Hematopoietic multipotent progenitor cell treated with erythropoietin and hydrocortisone succinate and interleukin-3 and kit ligand, for 4 days (in vitro differentiated cells): Measurements from ENCODE around the gene SIX2.
A peak's percentile ranks its signal among the peaks of the same experiment; 100 is the strongest.

Experiments
- DNase-seq: peaks from one replicate; pipeline ENCODE4 v3.0.0-alpha.2; 2015

SIX2 gene

DNA sequence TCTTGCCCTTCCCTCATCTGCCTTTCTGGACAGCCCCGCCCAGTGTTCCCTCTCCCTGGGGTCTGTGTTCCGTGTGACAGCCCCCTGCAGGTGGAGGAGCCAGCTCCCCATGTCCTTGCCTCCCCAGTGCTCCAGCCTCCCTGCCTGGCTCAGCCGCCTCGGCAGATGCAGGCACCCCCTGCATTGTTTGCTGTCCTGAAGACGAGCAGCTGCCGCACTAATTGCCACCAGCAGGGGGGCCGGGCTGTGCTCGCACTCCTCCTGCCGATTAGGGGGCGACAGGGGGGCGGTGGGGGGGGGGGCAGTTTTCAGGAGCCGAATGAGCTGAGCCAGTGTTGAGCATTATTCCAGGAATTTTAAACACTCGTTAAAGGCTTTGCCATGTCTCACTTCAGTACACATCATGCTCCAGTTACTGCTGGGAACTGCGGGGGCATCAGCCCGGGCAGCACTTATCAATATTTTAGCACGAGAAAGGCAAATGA, 44.5 kb downstream of the SIX2 start:
- no peak for DNase-seq

DNA sequence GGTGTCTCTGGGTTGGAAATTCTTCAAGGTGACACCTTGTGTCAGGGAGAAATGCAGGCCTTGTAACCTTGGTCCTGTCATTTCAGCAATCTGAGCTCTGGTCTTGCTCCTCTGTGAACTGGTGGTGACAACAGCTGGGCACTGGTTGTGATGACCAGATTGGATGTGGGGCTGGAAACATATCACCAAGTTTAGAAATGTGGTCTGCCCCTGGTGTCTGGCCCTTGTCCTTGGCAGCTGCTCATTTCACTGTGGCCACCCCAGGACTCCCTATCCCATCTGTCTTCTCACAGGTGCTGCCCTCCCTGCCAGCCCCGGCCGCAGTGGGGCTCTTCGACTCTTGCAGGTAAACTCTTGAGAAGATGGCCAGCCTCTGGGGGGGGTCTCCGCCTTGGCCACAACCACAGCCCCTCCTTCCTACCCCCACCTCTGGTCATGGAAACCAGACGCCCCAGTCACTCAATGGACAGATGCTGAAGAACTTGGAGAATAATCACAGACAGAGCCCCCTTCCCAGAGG, 47.0 kb downstream of the SIX2 start:
- DNase-seq: no peak

DNA sequence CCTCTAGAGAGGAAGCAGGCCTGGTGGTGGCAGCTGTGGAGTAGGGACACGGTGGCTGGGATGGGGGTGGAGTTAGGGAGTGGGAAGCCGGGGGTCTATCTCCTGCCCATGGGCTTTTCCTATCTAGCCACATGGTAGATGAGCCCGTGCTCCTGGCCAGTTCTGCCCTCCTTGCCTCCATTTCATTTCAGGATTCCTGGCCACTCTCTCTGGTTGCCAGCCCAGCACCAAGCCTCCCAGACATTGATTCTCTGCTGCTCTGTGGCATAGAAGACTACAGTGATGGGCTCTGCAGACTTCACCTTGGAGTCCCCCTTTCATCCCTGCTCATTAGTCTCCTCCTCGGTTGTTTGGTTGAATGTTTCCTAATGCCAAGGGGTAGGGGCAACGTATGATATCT, 48.4 kb downstream of the SIX2 start:
- DNase-seq: no peak

DNA sequence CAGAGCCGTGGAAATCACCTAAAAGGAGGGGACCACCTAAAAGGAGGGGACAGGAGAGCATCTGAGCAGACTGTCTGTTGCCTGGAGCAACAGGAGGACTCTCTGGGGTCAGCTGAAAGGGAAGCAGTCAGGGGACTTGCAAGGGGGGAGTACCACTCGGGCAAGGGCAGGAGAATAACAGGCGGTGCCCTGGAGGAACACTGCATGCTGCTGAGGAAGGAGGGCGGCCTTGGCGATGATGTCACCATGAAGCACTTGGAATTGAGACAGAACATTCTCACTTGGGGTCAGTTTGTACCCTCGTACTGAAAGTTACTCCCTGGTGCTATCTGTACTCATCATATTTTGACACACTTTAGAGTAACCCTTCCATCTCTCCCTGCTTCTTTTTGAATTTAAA, 49.4 kb downstream of the SIX2 start:
- no peak for DNase-seq

DNA sequence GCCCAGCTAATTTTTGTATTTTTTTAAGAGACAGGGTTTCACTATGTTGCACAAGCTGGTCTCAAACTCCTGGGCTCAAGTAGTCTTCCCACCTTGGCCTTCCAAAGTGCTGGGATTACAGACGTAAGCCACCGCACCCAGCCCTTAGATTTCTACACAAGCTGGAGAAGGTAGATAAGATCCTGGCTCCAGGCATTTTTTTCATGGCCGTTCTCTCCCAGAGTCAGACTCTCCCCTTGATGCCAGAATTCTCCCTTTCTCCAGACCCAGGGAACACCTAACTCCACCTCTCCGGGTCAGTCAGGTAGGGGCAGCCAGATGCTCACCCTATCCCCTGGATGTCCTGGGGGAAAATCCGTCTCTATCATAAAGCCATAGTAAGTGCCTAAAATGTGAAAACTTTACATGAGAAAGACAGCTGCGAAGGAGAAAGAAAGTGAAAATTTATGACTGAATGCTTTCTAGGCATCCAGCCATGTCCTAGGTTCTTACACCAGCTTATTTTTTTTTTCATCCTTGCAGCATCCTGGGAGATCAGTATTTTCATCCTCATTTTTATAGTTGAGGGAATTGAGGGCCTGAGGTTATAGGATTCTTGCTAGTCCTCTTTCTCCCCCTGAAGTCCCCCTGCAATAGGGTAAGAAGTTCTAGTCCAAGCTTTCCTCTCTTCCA, 51.5 kb downstream of the SIX2 start:
- no peak for DNase-seq

DNA sequence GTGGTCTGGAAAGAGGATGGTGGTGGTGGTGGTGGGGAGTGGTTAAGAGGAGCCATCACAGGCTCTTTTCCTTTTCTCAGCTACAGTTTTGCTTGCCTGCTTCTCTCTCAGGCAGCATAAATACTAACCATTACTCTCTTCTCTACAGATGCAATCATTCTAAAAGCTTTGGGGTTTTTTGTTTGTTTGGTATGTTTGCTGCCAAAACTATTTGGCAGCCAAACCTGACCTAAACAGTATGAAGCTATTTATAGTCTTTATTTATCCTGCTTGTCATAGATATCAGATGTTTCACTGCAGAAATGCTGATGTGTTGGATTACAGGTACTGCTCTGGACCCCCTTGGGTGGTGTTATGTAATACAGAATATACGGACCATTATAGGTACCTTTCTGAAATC, 52.4 kb downstream of the SIX2 start:
- no peak for DNase-seq

DNA sequence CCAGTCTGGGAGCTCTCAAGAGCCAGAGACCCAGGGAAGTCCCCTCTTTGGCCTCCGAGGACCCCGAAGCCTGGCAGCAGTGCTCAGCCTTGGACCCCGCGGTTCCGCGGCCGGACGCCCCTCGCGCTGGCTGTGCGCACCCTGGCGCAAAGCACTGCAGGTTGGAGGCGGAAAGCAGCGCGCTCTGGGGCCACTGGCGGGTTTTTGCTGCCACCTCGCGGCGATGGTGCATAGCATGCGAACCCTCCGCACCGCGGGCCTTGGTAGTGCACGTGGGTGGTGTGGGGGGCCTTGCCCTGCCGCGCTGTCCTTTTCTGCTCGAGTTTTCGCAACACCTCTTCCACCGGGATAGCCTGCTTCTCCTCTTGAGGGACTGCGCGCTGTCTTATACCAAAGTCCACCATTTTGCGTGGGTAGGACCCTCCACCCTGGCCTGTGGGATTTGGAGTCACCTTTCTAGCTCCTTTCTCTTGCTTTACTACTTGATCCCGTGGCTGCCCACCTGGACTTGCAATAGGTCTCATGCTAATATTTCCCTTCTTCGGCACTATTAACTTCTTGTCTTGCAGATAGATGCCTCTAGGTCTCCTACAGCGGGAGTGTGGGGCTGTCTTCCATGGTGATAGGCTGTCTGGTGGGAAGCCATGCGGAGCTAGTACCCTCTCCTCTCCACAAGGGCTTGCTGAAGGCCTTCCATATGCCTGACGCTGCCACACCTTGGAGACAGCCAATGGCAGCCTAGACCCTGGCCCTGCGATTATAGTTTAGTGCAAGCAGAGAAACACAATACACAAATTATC, 53.5 kb downstream of the SIX2 start:
- peak; percentile 85 for DNase-seq
